NOMO-1 treated with dmso at 0.1 percent for 144 hours (cell line): ENCODE data around the gene SGK1.
"Not testable (repeated sequence)": the region's sequence is repeated elsewhere in the genome, so short reads cannot be mapped to it uniquely, and the experiment has no call there.

Source experiments
- DNase-seq: peaks from one replicate; lab custom pipeline; 2025; ENCODE audit not compliant: unreplicated experiment; lab: John Stamatoyannopoulos, UW

SGK1 gene

GRCh38 chr6:134193536-134194498 lies 124.1 kb downstream of the SGK1 start:
- DNase-seq: no peak

GRCh38 chr6:134192609-134193008 lies 125.3 kb downstream of the SGK1 start:
- not testable (repeated sequence) for DNase-seq

GRCh38 chr6:134190883-134191282 lies 127.0 kb downstream of the SGK1 start:
- no peak for DNase-seq

DNA sequence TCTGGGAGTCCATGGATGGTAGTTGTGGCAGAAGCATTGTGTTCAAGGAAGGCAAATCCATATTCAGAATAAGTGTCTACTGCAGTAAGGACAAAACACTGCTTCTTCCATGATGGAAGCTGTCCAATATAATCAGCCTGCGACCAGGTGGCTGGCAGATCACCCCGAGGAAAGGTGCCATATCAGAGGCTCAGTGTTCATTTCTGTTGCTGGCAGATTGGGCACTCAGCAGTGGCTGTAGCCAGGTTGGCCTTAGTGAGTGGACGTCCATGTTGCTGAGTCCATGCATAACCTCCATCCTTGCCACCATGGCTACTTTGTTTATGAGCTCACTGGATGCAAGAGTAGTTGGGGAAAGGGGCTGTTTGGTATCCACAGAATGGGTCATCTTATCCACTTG lies 130.2 kb downstream of the SGK1 start:
- DNase-seq: no peak

GRCh38 chr6:134187154-134187553 lies 130.8 kb downstream of the SGK1 start:
- DNase-seq: no peak

DNA sequence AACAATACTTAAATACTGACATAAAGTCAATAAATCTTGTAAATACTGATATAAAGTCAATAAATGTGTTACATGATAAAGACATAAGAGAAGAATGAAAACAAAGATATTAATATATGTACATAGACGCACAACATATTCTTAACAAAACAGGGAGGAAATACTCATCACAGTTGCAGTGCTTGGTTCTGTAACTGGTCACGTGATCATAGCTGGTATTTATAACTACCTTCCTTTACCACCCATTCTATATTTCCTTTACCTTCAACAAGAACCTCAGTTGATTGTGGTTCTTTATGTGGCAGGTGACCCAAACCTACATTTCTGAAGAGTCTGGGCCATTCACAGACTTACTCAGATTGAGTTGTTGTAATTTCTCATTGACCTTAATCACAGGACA lies 131.6 kb downstream of the SGK1 start:
- no peak for DNase-seq

DNA sequence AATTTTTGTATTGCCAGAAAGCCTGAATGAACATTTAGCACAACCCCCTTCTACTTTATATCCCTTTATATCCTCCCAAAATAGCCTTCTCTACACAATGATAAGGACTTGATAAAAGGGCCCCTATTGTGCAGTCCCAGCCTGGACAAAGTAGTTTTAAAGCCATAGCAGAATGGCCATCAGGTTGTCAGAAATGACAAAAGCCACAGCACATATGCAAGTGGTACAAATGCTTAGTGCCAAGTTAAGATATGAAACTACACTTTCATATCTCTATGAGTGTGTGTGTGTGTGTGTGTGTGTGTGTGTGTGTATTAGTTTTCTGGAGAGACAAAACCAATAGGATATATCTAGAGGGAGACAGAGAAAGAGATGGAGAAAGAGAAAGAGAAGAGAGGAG lies 132.6 kb downstream of the SGK1 start:
- DNase-seq: no peak

DNA sequence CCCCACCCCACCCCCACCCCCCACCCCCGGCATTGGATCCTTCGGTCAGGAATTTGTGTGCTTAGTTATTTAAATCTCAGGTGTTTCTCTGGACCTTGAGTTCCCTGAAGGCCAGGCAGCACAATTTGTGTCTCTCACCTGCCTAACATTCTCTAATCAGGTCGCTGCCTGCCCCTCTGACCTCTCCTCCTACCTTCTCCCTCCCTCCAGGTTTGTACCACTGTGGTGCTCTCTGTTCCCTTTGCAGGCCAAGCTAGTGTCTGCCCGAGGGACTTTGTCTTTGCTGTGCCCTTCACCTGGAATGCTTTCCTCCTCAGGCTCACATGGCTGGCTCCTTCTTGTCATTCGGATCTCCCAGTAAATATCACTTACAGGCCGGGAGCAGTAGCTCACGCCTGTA lies 134.1 kb downstream of the SGK1 start:
- DNase-seq: no peak

- no peak for DNase-seq
Observed at GRCh38 chr6:134182528-134182927, 135.4 kb downstream of the SGK1 start.

DNA sequence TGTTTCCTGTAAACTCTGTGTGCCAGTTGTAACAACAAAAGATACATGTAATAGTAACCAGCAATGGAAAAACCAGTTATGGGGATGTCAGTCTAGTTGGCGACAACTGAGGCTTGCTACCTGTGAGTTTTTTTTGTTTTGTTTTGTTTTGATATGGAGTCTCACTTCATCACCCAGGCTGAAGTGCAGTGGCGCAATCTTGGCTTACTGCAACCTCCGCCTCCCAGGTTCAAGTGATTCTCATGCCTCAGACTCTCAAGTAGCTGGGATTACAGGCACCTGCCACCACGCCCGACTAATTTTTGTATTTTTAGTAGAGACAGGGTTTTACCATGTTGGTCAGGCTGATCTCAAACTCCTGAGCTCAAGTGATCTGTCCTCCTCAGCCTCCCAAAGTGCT lies 136.2 kb downstream of the SGK1 start:
- not testable (repeated sequence) for DNase-seq

DNA sequence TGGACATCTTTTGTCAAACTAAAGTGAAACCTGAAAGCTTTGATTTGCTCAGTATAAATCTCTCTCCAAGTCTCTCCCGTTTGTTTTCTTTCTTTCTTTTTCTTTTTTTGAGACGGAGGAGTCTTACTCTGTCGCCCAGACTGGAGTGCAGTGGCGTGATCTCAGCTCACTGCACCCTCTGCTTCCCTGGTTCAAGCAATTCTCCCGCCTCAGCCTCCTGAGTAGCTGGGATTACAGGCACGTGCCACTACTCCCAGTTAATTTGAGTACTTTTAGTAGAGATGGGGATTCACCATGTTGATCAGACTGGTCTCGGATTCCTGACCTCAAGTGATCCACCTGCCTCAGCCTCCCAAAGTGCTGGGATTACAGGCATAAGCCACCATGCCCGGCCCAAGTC lies 136.7 kb downstream of the SGK1 start:
- DNase-seq: not testable (repeated sequence)

GRCh38 chr6:134180540-134180939 lies 137.4 kb downstream of the SGK1 start:
- not testable (repeated sequence) for DNase-seq

DNA sequence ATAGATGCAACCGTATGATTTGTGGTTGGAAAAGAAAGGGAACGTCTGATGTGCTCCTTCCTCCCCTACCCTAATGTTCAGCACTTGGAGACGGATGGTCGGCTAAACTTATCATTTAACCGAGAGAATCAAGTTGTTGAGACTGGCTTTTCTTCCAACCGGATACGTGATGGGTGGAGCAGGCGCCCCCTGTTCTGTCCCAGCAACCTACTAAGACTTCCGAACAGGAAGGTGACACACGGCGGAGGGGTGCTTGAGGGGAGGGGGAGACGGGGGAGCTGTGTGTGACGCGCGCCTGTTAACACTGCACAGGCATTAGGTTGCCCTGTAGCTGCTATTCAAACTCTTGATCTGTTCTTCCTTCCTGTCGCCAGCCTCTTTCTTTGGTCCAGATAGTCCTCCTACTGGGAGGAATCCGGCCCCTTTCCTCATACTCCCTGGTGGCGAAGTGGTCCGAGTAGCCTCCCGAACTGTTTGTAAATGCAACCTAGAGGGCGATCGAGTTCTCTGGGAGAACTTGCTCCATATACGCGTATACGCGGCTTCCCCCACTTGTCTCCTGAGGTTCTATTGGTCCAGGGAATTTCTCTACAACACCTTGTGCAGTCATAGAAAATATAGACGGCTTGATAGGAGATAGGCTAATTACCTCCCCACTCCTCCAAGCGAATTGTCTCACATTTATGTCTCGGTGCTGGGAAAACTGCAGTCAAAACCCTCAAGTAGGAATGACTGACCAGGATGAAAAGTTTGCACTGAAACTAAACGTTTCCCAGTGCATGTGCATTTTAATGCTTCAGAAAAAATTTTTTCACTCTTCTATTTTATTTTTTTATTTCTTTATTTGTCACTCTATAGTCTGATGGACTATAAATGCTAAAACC lies 139.5 kb downstream of the SGK1 start:
- DNase-seq: peak; percentile 62

DNA sequence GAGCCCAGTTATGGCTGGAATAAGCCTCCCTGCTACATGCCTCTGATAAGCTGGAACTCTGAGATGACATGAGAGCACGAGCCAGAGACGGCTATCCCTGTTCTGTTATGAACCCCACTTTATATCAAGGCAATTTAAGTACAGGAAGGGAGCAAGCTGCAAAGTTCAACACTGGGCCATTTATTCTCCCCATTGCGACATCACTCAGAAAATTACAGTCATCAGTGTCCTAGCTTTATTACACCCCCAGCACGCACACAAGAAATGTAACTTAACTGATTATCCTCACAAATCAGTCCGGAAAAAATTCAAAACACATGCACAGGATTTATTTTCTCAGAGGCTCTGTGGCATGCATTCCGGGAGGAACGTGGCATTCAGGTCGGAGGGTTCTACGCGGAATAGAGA lies 140.2 kb downstream of the SGK1 start:
- peak; percentile 62 for DNase-seq

GRCh38 chr6:134177236-134177635 lies 140.7 kb downstream of the SGK1 start:
- DNase-seq: no peak

DNA sequence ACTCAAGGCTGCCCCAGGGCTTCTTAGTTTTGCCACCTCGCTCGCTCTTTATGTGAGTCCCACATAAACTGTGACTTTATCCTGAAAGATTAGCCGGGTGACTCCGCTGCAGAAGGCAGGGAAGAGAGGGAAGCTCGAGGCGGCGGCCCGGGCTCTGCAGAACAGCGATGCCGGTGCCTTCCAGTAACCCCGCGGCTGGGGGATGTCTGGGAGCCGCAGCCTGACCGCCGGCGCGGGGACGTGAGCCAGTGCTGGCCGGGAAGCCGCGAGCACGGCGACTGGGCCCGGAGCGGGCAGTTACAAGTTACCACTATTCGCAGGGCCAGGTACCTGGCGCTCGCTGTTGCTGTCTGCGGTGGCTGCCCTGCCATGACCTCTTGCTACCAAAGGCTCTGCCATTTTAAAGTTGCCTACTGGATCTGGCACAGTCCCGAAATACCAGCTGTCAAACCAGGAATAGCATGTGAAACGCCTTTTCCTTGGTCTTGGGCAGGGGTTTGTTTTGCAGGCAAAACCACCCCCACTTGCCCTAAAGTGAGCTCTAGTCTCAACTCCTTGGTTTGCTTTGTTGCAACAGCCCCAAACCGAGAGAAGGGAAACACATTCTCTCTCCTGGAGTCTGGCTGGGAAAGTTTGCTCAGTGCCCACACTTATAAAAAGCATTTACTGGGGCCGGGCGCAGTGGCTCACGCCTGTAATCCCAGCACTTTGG lies 141.5 kb downstream of the SGK1 start:
- no peak for DNase-seq

DNA sequence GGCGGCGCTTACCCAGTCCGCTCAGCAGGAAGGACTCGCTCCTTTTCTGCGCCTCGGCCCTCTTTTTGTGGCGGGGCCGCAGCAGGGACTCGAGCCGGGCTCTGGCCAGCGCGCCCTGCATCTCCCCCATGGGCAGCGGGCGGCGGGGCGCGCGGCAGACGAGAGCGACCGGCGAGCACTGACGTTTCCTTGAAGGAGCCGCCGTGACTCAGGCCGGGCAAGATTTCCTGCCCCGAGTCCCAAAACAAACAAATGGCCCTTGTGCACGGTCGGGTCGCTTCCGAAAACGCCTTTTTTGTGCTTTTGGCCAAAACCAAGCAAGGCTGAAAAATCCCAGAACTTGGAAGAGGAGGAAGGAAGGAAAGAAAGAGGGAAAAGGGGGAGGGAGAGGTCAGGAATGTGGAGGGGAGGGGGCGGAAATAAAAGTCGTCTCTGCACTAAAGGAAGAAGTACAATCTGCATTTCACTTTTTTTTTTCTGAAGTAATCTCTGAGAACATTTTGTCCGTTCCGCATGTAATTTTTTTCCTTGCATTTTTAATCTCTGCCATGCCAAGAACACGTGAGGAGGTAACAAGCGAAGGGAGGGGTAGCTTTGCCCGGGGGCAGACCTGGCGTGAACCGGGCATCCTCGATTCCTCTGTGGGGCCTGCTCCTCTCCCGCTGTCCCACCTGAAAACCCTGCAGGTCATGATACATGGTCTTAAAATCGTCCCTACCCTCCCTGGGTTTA lies 142.2 kb downstream of the SGK1 start:
- no peak for DNase-seq

- peak; percentile 81 for DNase-seq
Observed at GRCh38 chr6:134174672-134175531, 143.0 kb downstream of the SGK1 start.

DNA sequence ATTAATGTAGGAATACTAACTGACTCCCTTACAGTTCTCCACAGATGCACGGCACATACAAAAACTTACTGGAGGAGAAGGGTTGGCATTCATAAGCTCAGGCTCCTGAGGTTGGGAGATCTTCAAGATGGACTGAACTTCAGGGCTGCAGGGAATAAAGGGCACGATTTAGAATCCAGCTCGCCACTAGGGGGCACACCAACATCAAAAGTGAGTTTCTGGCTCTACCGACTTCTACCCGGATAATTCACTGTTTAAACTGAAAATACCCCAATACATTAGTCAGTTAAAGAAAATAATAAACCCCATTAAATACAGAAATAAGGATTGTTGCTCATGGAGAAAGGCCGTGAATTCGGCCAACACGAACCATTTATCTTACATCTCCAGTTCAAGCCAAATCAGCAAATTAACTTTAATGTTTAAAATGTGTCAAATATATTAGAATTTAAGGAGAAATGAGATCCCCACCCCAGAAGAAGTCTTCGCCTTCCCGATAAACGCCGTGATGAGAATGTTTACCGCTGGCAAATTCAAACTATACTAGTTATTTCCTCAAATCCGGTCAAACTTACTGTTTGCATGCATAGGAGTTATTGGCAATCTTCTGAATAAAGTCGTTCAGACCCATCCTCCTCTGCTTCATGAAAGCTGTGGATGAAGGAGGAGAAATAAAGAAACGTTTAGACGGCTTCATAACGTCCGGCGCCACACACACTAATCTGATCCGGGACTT lies 143.8 kb downstream of the SGK1 start:
- peak; percentile 69 for DNase-seq
